ENCODE measurements around the gene ATP1B2.
"Not testable (repeated sequence)": the region's sequence is repeated elsewhere in the genome, so short reads cannot be mapped to it uniquely, and the experiment has no call there.

The ATP1B2 gene

GRCh38 chr17:7650509-7651096 lies at the start of gene ATP1B2:
TSS of gene ATP1B2 (plus strand) at chr17:7650926. CDS start at chr17:7651519, 593 bp downstream.
- DNase-seq: peak; percentile 99

GRCh38 chr17:7606280-7606679 lies 44.4 kb upstream of the ATP1B2 start:
- DNase-seq: no peak

GRCh38 chr17:7610641-7611040 lies 40.1 kb upstream of the ATP1B2 start:
- DNase-seq: no peak

- no peak for DNase-seq
Measured at GRCh38 chr17:7611635-7612293, 39.0 kb upstream of the ATP1B2 start.

GRCh38 chr17:7612294-7612640 lies 38.5 kb upstream of the ATP1B2 start:
- no peak for DNase-seq

GRCh38 chr17:7613769-7614424 lies 36.8 kb upstream of the ATP1B2 start:
- peak; percentile 23 for DNase-seq

- peak; percentile 100 for DNase-seq
Measured at GRCh38 chr17:7614425-7615264, 36.1 kb upstream of the ATP1B2 start, which contains the start of gene FXR2. TSS of gene FXR2 (minus strand) at chr17:7614897. CDS start at chr17:7614532, 365 bp downstream.

- no peak for DNase-seq
Measured at GRCh38 chr17:7615265-7615747, 35.4 kb upstream of the ATP1B2 start.

- no peak for DNase-seq
Measured at GRCh38 chr17:7618608-7619007, 32.1 kb upstream of the ATP1B2 start.

GRCh38 chr17:7620835-7621234 lies 29.9 kb upstream of the ATP1B2 start:
- DNase-seq: no peak

- no peak for DNase-seq
Measured at GRCh38 chr17:7623661-7624060, 27.1 kb upstream of the ATP1B2 start.

GRCh38 chr17:7625749-7626148 lies 25.0 kb upstream of the ATP1B2 start:
- not testable (repeated sequence) for DNase-seq

- no peak for DNase-seq
Measured at GRCh38 chr17:7626307-7626706, 24.4 kb upstream of the ATP1B2 start.

- DNase-seq: no peak
Measured at GRCh38 chr17:7626956-7627249, 23.8 kb upstream of the ATP1B2 start.

GRCh38 chr17:7627250-7628121 lies 23.2 kb upstream of the ATP1B2 start, which contains the start of gene SAT2:
TSS of gene SAT2 (minus strand) at chr17:7627821. CDS start at chr17:7627635, 186 bp downstream.
- DNase-seq: peak; percentile 97

- no peak for DNase-seq
Measured at GRCh38 chr17:7629939-7630571, 20.7 kb upstream of the ATP1B2 start, which contains the start of gene SHBG. TSS of gene SHBG (plus strand) at chr17:7630135. CDS start at chr17:7630173, 38 bp downstream.

- no peak for DNase-seq
Measured at GRCh38 chr17:7631398-7632380, 19.0 kb upstream of the ATP1B2 start.

- DNase-seq: peak; percentile 88
Measured at GRCh38 chr17:7632492-7632894, 18.2 kb upstream of the ATP1B2 start.

GRCh38 chr17:7633093-7633492 lies 17.6 kb upstream of the ATP1B2 start:
- no peak for DNase-seq

- peak; percentile 70 for DNase-seq
Measured at GRCh38 chr17:7634384-7634783, 16.3 kb upstream of the ATP1B2 start.

Measured in hematopoietic multipotent progenitor cell treated with erythropoietin and hydrocortisone succinate and interleukin-3 and kit ligand, for 4 days (in vitro differentiated cells).